Amniotic stem cell (primary cell): ENCODE measurements around the gene PRDM16.
"Not testable (repeated sequence)": the region's sequence is repeated elsewhere in the genome, so short reads cannot be mapped to it uniquely, and the experiment has no call there.

Experiments
- DNase-seq: peaks from one replicate; lab custom pipeline; 2025; lab: John Stamatoyannopoulos, UW

Gene PRDM16

DNA sequence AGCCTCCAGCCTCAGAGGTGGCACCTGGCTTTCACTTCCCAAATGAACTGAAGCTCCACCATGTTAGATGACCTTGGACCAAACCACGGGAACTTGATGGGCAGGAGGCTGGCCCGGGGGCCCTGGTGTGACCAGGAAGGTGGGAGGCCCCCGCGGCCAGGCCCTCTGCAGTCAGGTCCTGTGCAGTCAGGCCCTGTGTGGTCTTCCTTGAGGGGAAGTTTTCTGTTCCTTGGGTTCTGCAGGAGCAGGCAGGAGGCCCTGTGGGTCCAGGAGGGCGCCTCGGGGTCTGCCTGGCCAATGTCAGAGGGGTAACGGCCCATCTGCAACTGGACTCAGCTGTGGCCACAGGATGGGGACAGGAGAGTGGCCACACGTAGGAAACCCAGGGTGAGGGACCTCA lies 13.0 kb downstream of the PRDM16 start:
- DNase-seq = no peak

DNA sequence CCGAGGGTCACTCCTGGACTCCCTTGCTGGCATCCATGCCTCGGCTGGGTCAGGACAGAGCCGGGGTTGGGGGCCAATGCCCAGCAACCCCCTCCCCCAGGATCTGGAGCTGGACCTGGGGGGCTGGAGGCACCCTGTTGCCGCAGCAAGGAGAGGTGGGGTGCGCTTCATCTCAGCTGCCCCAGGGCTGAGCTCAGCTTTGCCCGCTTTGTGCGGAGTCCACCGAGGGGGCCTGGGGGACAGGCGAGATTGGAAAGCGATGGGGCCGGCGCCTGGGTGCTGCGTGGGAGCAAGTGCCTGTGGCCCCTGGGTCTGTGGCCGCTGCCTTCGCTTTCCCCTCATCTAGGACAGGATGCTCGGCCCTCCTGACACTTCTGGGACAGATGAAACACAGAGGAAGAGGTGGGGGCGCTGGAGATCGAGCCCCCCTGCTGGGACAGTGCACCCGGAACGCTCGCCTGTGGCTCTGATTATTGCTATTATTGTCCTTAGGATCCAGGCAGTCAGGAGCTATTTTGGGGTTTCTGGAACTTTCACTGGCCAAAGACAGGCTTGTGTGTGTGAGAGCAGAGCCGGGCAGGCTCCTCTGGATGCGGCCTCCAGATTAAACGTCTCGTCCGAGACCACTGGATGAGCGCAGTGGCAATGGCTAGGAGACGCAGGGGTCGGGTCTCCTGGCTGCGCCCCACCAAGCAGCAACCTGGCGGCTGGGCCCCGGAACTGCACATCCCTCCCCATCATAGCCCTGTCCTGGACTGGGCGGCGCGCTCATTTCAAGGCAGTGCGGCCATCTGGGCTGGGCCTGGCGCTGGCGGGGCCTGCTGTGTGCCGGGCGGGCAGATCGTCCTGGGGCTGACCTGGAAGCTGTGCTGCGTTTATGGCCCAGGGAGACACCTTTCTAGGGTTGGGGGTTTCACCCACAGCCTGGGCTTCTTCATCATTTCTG lies 13.8 kb downstream of the PRDM16 start:
- no peak for DNase-seq

GRCh38 chr1:3084154-3084553 lies 15.2 kb downstream of the PRDM16 start:
- DNase-seq = no peak

DNA sequence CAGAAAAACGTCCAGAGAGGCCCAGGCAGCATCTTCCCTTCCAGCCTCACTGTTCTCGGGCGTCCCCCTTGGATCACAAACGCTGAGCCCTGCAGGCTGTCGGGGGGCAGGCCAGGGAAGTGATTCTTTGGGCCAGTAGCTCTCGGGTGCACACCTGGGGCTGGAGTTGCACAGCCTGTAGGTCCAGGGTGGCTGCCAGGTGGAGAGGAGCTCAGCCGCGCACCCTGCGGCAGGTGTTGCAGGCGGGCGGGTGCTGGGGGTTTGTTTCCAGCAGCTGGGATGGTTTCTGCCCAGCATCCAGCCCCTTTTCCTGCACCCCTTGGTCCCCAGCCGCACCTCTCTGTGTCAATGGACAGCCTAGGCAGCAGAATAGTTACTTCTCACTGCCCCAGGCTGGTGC lies 15.7 kb downstream of the PRDM16 start:
- DNase-seq = no peak

- no peak for DNase-seq
Observed at GRCh38 chr1:3085721-3086120, 16.7 kb downstream of the PRDM16 start.

DNA sequence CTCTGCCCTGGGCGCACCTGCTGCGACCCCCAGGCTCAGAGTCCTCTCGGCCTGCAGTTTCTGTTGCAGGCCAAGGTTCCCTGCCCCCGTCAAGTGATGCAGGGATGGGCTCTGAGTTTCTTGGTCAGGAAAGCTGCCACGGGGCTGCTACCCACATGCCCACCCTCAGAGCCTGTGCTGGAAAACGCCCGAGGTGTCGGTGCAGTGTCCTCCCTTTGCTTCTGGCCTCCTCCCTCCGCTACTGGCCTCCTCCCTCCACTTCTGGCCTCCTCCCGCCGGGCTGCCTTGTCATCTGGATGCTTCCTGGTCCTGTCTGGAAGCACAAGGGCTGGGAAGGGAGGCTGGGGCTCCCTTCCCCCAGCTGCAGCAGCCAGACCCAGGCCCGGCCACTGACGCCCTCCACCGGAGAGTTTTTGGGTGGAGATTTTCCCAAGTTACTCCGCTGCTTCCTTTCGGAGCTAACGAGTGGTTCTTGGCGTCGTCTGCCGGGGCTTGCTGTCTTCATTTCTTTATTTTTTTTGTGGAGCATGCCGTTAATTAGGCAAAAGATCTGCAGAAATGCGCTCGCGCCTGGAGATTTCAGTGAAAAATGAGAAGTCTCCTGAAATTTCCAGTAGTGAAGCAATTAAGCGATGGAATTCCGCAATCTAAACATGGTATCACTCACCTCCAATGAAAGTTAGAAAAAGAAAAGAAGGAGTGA lies 17.4 kb downstream of the PRDM16 start:
- no peak for DNase-seq

DNA sequence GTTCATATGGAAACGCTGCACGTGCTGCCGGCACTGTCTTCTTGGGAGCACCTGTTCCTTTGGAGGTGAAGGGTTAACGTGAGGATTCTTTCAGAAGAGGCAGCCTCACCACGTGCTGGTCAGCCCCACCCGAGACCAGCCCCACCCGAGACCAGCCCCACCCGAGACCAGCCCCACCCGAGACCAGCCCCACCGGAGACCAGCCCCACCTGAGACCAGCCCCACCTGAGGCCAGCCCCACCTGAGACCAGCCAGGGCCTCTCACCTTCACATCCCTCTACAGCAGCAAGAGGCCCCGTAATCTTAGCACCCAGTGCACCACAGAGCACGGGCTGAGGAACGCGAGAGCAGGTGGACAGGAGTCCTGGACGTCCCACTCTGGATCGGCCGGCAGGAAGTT lies 18.0 kb downstream of the PRDM16 start:
- no peak for DNase-seq

DNA sequence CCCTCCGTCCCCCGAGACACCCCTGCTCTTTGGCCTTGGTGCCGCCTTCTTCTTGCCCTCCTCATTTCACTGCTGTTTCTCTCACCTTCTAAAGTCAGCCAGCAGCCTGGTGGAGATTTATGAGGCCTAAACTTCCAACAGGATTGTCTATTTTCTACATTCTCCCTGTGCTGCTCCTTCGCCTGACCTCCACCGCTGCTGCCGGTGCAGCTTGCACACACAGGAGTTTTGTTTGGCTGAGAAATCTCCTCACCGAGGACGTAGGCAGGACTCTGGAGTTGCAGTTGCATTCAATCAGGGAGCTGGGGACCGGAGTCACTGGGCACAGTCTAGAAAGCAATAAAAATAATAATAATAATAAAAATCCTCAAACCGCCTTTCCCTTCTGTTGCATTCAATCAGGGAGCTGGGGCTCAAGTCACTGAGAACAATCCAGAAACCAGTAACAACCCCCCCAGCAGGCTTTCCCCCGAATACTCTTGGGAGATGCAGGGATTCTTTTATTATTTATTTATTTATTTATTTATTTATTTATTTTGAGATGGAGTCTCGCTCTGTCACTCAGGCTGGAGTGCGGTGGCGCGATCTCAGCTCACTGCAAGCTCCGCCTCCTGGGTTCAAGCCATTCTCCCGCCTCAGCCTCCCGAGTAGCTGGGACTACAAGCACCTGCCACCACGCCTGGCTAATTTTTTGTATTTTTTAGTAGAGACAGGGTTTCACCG lies 19.1 kb downstream of the PRDM16 start:
- DNase-seq = not testable (repeated sequence)

DNA sequence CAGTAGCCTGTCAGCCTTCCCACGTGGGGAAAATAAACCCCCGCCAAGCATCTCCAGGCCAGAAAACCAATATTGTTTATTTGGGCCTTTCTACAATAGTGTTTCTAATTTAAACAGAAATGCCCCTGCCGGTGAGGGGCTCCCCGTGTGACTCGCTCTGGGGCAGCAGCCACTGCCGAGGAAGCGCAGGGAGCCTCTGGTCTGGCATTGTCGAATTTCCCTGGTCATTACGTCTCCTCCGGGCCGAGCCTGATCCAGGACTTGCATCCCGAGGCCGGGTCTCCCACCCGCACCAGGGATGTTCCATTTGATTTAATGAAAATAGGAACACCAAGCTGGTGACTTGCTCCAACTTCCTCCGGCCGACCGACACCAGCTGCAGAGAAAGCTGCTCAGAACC lies 20.5 kb downstream of the PRDM16 start:
- no peak for DNase-seq

- DNase-seq = no peak
Observed at GRCh38 chr1:3091334-3091733, 22.3 kb downstream of the PRDM16 start.

DNA sequence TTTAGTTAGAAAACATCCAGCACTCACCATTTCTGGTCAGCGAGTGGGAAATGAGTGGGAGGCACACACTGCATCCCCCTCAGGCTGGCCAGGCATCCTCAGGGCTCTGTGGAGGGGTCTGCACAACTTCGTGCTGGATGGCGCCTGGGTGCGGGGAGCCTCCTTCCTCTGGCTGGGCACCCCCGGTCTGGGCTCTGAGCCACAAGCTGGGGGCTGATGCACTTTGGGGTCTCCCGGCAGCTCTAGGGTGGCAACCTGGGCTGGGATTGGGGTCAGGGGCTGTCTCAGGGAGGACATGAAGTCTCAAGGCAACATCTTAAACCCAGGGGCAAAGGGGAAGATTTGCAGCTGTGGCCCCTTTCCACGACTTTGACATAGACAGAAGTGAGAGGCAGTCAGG lies 23.5 kb downstream of the PRDM16 start:
- no peak for DNase-seq

- DNase-seq = no peak
Observed at GRCh38 chr1:3093898-3094626, 25.1 kb downstream of the PRDM16 start.

- no peak for DNase-seq
Observed at GRCh38 chr1:3094863-3095780, 26.1 kb downstream of the PRDM16 start.

DNA sequence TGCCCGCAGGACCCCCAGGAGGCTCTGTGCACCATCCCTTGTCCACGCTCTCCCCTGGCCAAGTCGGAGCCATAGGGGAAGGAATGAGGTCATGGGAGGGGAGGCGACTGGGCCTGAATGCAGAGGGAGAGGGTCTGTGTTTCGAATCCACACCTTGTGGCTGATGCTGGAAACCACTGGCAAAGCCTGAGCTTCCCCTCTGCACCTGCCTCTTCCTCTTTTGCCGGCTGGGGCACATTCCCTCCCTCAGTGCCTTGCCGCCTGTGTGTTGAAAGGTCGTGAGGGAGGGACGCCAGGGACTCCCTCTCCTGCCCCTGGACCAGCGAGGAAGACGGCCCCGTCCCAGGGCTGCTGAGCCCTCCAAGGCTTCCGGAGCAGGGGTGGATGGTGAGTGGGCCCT lies 27.3 kb downstream of the PRDM16 start:
- DNase-seq = no peak

GRCh38 chr1:3097231-3097630 lies 28.2 kb downstream of the PRDM16 start:
- no peak for DNase-seq

- DNase-seq = no peak
Observed at GRCh38 chr1:3097861-3098260, 28.9 kb downstream of the PRDM16 start.

DNA sequence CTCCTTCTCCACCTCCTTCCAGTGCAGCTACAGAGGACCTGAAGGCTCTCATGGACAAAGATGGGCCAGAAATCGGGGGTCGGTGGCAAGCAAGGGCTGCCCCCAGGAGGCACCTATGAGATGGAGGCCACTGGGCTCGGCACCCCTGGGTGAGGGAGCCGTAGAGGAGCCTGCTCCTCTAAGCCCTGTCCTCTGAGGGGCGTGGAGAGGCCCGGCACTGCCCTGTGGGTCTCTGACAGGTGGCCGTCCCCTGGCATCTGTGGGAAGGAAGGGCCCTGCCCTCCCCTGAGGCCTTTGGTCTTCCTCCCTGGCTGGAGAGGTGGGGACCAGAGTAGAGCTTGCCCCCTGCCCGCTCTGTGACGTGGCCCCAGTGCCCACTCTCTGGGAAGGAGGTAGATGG lies 30.9 kb downstream of the PRDM16 start:
- no peak for DNase-seq

DNA sequence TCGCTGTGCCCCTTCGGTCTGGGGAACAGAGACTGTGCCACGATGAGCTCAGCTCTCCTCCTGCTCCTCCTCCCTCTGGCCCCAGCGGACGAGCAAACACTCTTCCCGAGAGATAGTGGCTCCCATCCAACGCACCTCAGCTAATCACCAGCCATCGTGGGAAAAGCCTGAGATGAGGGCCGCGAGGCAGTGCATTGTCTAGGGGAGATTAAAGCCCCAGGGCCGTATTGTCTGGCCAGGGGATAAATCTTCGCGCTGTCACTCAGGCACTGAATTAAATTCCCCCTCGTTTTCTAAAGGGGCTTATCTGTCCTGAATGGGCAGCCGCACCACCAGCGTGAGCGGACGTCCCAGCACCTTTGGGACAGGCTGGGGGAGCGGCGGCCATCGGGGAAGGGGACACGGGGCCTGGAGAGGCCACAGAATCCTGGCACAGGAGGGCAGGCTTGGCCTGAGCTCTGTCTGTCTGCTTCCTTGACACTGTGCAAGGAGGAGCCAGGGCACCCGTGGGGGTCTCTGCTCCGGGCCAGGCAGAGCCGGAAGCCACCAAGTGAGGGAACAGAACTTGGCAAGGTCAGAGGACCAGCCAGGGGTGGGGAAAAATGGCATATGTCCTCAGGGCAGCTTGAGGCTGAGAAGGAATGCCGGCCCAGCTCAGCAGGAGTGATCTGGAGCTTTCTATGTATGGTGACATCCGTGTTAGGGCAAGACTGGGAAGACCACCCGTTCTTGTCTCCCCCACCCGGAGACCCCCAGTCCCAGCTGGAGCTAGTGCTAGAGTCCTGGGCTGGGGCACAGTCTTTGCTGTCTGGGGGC lies 32.3 kb downstream of the PRDM16 start:
- DNase-seq = no peak

- DNase-seq = no peak
Observed at GRCh38 chr1:3102641-3103040, 33.6 kb downstream of the PRDM16 start.
